ENCODE measurements around the gene ESRP2.

Gene ESRP2

GRCh38 chr16:68270353-68270752 is 34.4 kb upstream of the ESRP2 start:
- DNase-seq: no peak
- Mint-ChIP-seq H3K4me1 (peaks cover 92% of the 10 kb centered on the region), H3K9me3 (no peaks in the 10 kb centered on the region), H3K4me3 (peak overlapping the region; percentile 25), H3K27me3 (no peaks in the 10 kb centered on the region), H3K27ac (peak overlapping the region; percentile 88), H3K36me3 (ENCODE audit: low read depth) (peaks cover 59% of the 10 kb centered on the region)
- ATAC-seq: peak; percentile 71

GRCh38 chr16:68269793-68270192 is 33.9 kb upstream of the ESRP2 start:
- peak; percentile 24 for ATAC-seq
- Mint-ChIP-seq H3K4me1 (peaks cover 90% of the 10 kb centered on the region), H3K36me3 (ENCODE audit: low read depth) (peaks cover 60% of the 10 kb centered on the region), H3K9me3 (no peaks in the 10 kb centered on the region), H3K4me3 (peak overlapping the region; percentile 51), H3K27ac (peak overlapping the region; percentile 88), H3K27me3 (no peaks in the 10 kb centered on the region)
- DNase-seq: no peak

- Mint-ChIP-seq H3K9me3 (no peaks in the 10 kb centered on the region), H3K4me3 (peak overlapping the region; percentile 70), H3K27ac (peak overlapping the region; percentile 84), H3K4me1 (peaks cover 80% of the 10 kb centered on the region), H3K36me3 (ENCODE audit: low read depth) (peaks cover 40% of the 10 kb centered on the region), H3K27me3 (no peaks in the 10 kb centered on the region)
- ATAC-seq (no peak), DNase-seq (no peak)
These were observed 31.9 kb upstream of the ESRP2 start for GRCh38 chr16:68267612-68268405.

GRCh38 chr16:68265078-68265920 is 29.4 kb upstream of the ESRP2 start:
- Mint-ChIP-seq H3K9me3 (no peaks in the 10 kb centered on the region), H3K4me3 (peak overlapping the region; percentile 98), H3K27me3 (no peaks in the 10 kb centered on the region), H3K36me3 (ENCODE audit: low read depth) (peaks cover 25% of the 10 kb centered on the region), H3K27ac (peak overlapping the region; percentile 97), H3K4me1 (peaks cover 62% of the 10 kb centered on the region)
- DNase-seq: peak; percentile 59
- ATAC-seq: peak; percentile 55

- Mint-ChIP-seq H3K27ac (peak within 1 kb of the TSS; percentile 97), H3K4me1 (peaks cover 53% of the 10 kb centered on the region), H3K27me3 (no peaks in the 10 kb centered on the region), H3K36me3 (ENCODE audit: low read depth) (peaks cover 22% of the 10 kb centered on the region), H3K4me3 (peak within 1 kb of the TSS; percentile 98), H3K9me3 (no peaks in the 10 kb centered on the region)
- DNase-seq (peak; percentile 89), ATAC-seq (peak; percentile 71)
These were observed 28.5 kb upstream of the ESRP2 start, which contains the start of gene SLC7A6 for GRCh38 chr16:68264128-68265077. TSS of gene SLC7A6 (plus strand) at chr16:68264526. CDS start at chr16:68274727, 10,201 bp downstream.

GRCh38 chr16:68263559-68264127 is 27.7 kb upstream of the ESRP2 start:
- Mint-ChIP-seq H3K36me3 (ENCODE audit: low read depth) (peaks cover 18% of the 10 kb centered on the region), H3K27ac (peak overlapping the region; percentile 95), H3K4me3 (peak overlapping the region; percentile 98), H3K27me3 (no peaks in the 10 kb centered on the region), H3K9me3 (no peaks in the 10 kb centered on the region), H3K4me1 (peaks cover 46% of the 10 kb centered on the region)
- no peak for ATAC-seq
- DNase-seq: no peak

GRCh38 chr16:68259007-68259825 is 23.3 kb upstream of the ESRP2 start:
- no peak for DNase-seq
- Mint-ChIP-seq H3K9me3 (no peaks in the 10 kb centered on the region), H3K27me3 (no peaks in the 10 kb centered on the region), H3K4me3 (no peak overlapping the region), H3K4me1 (peaks cover 21% of the 10 kb centered on the region), H3K27ac (no peak overlapping the region), H3K36me3 (ENCODE audit: low read depth) (peaks cover 3% of the 10 kb centered on the region)
- no peak for ATAC-seq

GRCh38 chr16:68257906-68258800 is 22.2 kb upstream of the ESRP2 start:
- no peaks in the 10 kb centered on the region for H3K27me3 Mint-ChIP-seq
- no peaks in the 10 kb centered on the region for H3K9me3 Mint-ChIP-seq
- no peak overlapping the region for H3K4me3 Mint-ChIP-seq
- ATAC-seq (no peak), DNase-seq (no peak)
- H3K36me3 Mint-ChIP-seq (ENCODE audit: low read depth): peaks cover 3% of the 10 kb centered on the region
- H3K4me1 Mint-ChIP-seq: peaks cover 12% of the 10 kb centered on the region
- H3K27ac Mint-ChIP-seq: peak overlapping the region; percentile 34

GRCh38 chr16:68257251-68257905 is 21.5 kb upstream of the ESRP2 start:
- Mint-ChIP-seq H3K9me3 (no peaks in the 10 kb centered on the region), H3K4me1 (peaks cover 11% of the 10 kb centered on the region), H3K36me3 (ENCODE audit: low read depth) (peaks cover 3% of the 10 kb centered on the region), H3K4me3 (no peak overlapping the region), H3K27me3 (no peaks in the 10 kb centered on the region), H3K27ac (no peak overlapping the region)
- ATAC-seq: no peak
- DNase-seq: no peak

- H3K4me1 Mint-ChIP-seq: peaks cover 7% of the 10 kb centered on the region
- H3K4me3 Mint-ChIP-seq: no peak overlapping the region
- no peaks in the 10 kb centered on the region for H3K9me3 Mint-ChIP-seq
- no peak overlapping the region for H3K27ac Mint-ChIP-seq
- ATAC-seq (no peak), DNase-seq (no peak)
- H3K27me3 Mint-ChIP-seq: no peaks in the 10 kb centered on the region
- H3K36me3 Mint-ChIP-seq (ENCODE audit: low read depth): peaks cover 9% of the 10 kb centered on the region
These were observed 19.8 kb upstream of the ESRP2 start for GRCh38 chr16:68255712-68256111.

GRCh38 chr16:68253721-68254120 is 17.8 kb upstream of the ESRP2 start:
- peaks cover 7% of the 10 kb centered on the region for H3K4me1 Mint-ChIP-seq
- DNase-seq (no peak), ATAC-seq (no peak)
- H3K27me3 Mint-ChIP-seq: no peaks in the 10 kb centered on the region
- H3K36me3 Mint-ChIP-seq (ENCODE audit: low read depth): peaks cover 10% of the 10 kb centered on the region
- no peak overlapping the region for H3K4me3 Mint-ChIP-seq
- H3K27ac Mint-ChIP-seq: no peak overlapping the region
- H3K9me3 Mint-ChIP-seq: no peaks in the 10 kb centered on the region

GRCh38 chr16:68252383-68252782 is 16.5 kb upstream of the ESRP2 start:
- no peaks in the 10 kb centered on the region for H3K27me3 Mint-ChIP-seq
- H3K27ac Mint-ChIP-seq: no peak overlapping the region
- no peak overlapping the region for H3K4me3 Mint-ChIP-seq
- peaks cover 3% of the 10 kb centered on the region for H3K4me1 Mint-ChIP-seq
- H3K36me3 Mint-ChIP-seq (ENCODE audit: low read depth): peaks cover 8% of the 10 kb centered on the region
- ATAC-seq: no peak
- no peaks in the 10 kb centered on the region for H3K9me3 Mint-ChIP-seq
- no peak for DNase-seq

All from activated naive CD8-positive, alpha-beta T cell treated with anti-CD3 and anti-CD28 coated beads, Interleukin-2, amount 50 U/mL, for 24 hours (primary cell).